ENCODE results near the gene FAM50A.

The FAM50A gene

GRCh38 chrX:154483325-154483724 lies 39.4 kb downstream of the FAM50A start:
- Histone ChIP-seq H3K79me2 (ENCODE audit: insufficient read depth, low read length) (peaks cover 18% of the 10 kb centered on the region), H3K9me3 (ENCODE audit: insufficient read depth, low read length) (no peaks in the 10 kb centered on the region), H2AFZ (ENCODE audit: low read depth, low read length, severe bottlenecking) (no peak overlapping the region), H3F3A (ENCODE audit: insufficient read depth) (peaks cover 25% of the 10 kb centered on the region), H3K4me3 (ENCODE audit: insufficient read depth, low read length, poor library complexity, severe bottlenecking) (no peak overlapping the region), H4K20me1 (ENCODE audit: low read depth, low read length) (no peaks in the 10 kb centered on the region), H3K27me3 (ENCODE audit: low read length) (no peaks in the 10 kb centered on the region), H3K9ac (ENCODE audit: low read length) (no peak overlapping the region), H3K27ac (ENCODE audit: low read depth, low read length) (0 out of 2 replicates have a peak overlapping the region, but pooled peaks have one; percentile 73), H3K36me3 (ENCODE audit: low read length) (no peaks in the 10 kb centered on the region), H3K4me2 (ENCODE audit: low read depth, low read length, poor library complexity, severe bottlenecking) (no peak overlapping the region), H3K9me2 (replicated peaks; ENCODE audit: insufficient read depth, low read length) (no peaks in the 10 kb centered on the region)
- TF ChIP-seq EZH2phosphoT487 (conservative IDR thresholded peaks at IDR 0.05; ENCODE audit: low read length) (no peak), CTCF (IDR thresholded peaks at IDR 0.05; ENCODE audit: insufficient read depth, low read length, poor library complexity, severe bottlenecking) (no peak)

GRCh38 chrX:154484255-154485149 lies 40.6 kb downstream of the FAM50A start:
- Histone ChIP-seq H3K36me3 (ENCODE audit: low read length) (no peaks in the 10 kb centered on the region), H3K27ac (ENCODE audit: low read depth, low read length) (no peak overlapping the region), H3K9ac (ENCODE audit: low read length) (peak overlapping the region; percentile 100), H4K20me1 (ENCODE audit: low read depth, low read length) (no peaks in the 10 kb centered on the region), H3K9me3 (ENCODE audit: insufficient read depth, low read length) (no peaks in the 10 kb centered on the region), H3K4me2 (ENCODE audit: low read depth, low read length, poor library complexity, severe bottlenecking) (peak overlapping the region; percentile 89), H2AFZ (ENCODE audit: low read depth, low read length, severe bottlenecking) (no peak overlapping the region), H3K9me2 (replicated peaks; ENCODE audit: insufficient read depth, low read length) (no peaks in the 10 kb centered on the region), H3K79me2 (ENCODE audit: insufficient read depth, low read length) (peaks cover 18% of the 10 kb centered on the region), H3K4me3 (ENCODE audit: insufficient read depth, low read length, poor library complexity, severe bottlenecking) (peak overlapping the region; percentile 74), H3K27me3 (ENCODE audit: low read length) (no peaks in the 10 kb centered on the region), H3F3A (ENCODE audit: insufficient read depth) (peaks cover 25% of the 10 kb centered on the region)
- no peak for TF ChIP-seq EZH2phosphoT487 (conservative IDR thresholded peaks at IDR 0.05; ENCODE audit: low read length)
- TF ChIP-seq CTCF (IDR thresholded peaks at IDR 0.05; ENCODE audit: insufficient read depth, low read length, poor library complexity, severe bottlenecking), result no peak

GRCh38 chrX:154485150-154486051 lies 41.5 kb downstream of the FAM50A start:
- Histone ChIP-seq H3K79me2 (ENCODE audit: insufficient read depth, low read length) (peaks cover 18% of the 10 kb centered on the region), H3F3A (ENCODE audit: insufficient read depth) (peaks cover 22% of the 10 kb centered on the region), H3K4me3 (ENCODE audit: insufficient read depth, low read length, poor library complexity, severe bottlenecking) (peak overlapping the region; percentile 74), H3K4me2 (ENCODE audit: low read depth, low read length, poor library complexity, severe bottlenecking) (peak overlapping the region; percentile 89), H3K9me3 (ENCODE audit: insufficient read depth, low read length) (no peaks in the 10 kb centered on the region), H3K27ac (ENCODE audit: low read depth, low read length) (peak overlapping the region; percentile 82), H4K20me1 (ENCODE audit: low read depth, low read length) (no peaks in the 10 kb centered on the region), H3K9me2 (replicated peaks; ENCODE audit: insufficient read depth, low read length) (no peaks in the 10 kb centered on the region), H2AFZ (ENCODE audit: low read depth, low read length, severe bottlenecking) (no peak overlapping the region), H3K36me3 (ENCODE audit: low read length) (no peaks in the 10 kb centered on the region), H3K9ac (ENCODE audit: low read length) (peak overlapping the region; percentile 100), H3K27me3 (ENCODE audit: low read length) (no peaks in the 10 kb centered on the region)
- TF ChIP-seq CTCF (IDR thresholded peaks at IDR 0.05; ENCODE audit: insufficient read depth, low read length, poor library complexity, severe bottlenecking) (no peak), EZH2phosphoT487 (conservative IDR thresholded peaks at IDR 0.05; ENCODE audit: low read length) (no peak)
